Gastrocnemius medialis (tissue), 4 donors: ENCODE results near the gene CERK. TPM values are rescaled to one million over a fixed set of nuclear protein-coding genes. Genes with fewer than 3 reads are reported as not detected.

ENCODE experiments used
- ATAC-seq, 2 donors: fragments of 150-250 bp; one replicate each; pipeline ENCODE4 v1.9.1; 2016
- DNase-seq, 2 donors: peaks; one replicate each; pipeline ENCODE4 v3.0.0-alpha.2; 2019
- H3K27ac ChIP-seq, 4 donors: fragments of 200-600 bp; sonication (generic); 1 replicate in 1 of 4; 2 replicates in 3 of 4; pipeline ENCODE4 v1.5.1; 2016 to 2018; ENCODE audit warnings: mild to moderate bottlenecking in 2 of 4, moderate library complexity in 1 of 4
- H3K27me3 ChIP-seq, 3 donors: fragments of 200-600 bp; sonication (generic) in 2 of 3; 1 replicate in 1 of 3; 2 replicates in 2 of 3; pipeline versions ENCODE4 v1.5.1 to v1.6.0; 2016 to 2019; ENCODE audit warnings: mild to moderate bottlenecking in 1 of 3, moderate library complexity in 1 of 3
- H3K36me3 ChIP-seq, 2 donors: fragments of 200-600 bp; sonication (generic) in 1 of 2; one replicate each; pipeline ENCODE4 v1.5.1; 2017 to 2018
- H3K4me1 ChIP-seq, 2 donors: fragments of 200-600 bp; sonication (generic) in 1 of 2; one replicate each; pipeline ENCODE4 v1.5.1; 2016 to 2017; ENCODE audit warnings: mild to moderate bottlenecking in 2 of 2
- H3K4me3 ChIP-seq, 4 donors: fragments of 200-600 bp; sonication (generic) in 3 of 4; 1 replicate in 1 of 4; 2 replicates in 3 of 4; pipeline ENCODE4 v1.5.1; 2016 to 2019; ENCODE audit warnings: mild to moderate bottlenecking in 2 of 4
- H3K9me3 ChIP-seq, 3 donors: fragments of 200-600 bp; sonication (generic) in 2 of 3; 1 replicate in 1 of 3; 2 replicates in 2 of 3; pipeline ENCODE4 v1.5.1; 2016 to 2019
- POLR2A ChIP-seq, 2 donors: fragments of 450-650 bp; IDR thresholded peaks; one replicate each; pipeline ENCODE4 v1.6.1; 2017; ENCODE audit warnings: antibody characterized with exemption in 2 of 2, mild to moderate bottlenecking in 2 of 2, moderate library complexity in 2 of 2
- in situ Hi-C, 4 donors: fragments of 200-750 bp; cut with MboI; loops; one replicate each; pipeline versions ENCODE4 v1.15.0 to v1.8.0; 2017; ENCODE audit warnings: low sequenced_read_pairs in 4 of 4
- intact Hi-C: fragments of 100-400 bp; cut with DNase I; formaldehyde crosslinking; loops from one replicate; pipeline ENCODE4 v1.15.1; 2023; ENCODE audit warnings: low total_unique reads
- total RNA-seq, 4 donors: library from RNA; depleted of rRNA; stranded (reverse); fragments of >200 nt; gene quantifications; one replicate each; pipeline versions ENCODE4 v1.1.0 to v1.2.3, GENCODE V29; 2016
- TF ChIP-seq, protein P1 (sequence below), 5 experiments: fragments of 450-650 bp in 3 of 5; fragments of 200-600 bp in 2 of 5; sonication (generic) in 2 of 5; IDR thresholded peaks in 4 of 5; conservative IDR thresholded peaks in 1 of 5; 1 replicate in 4 of 5; 2 replicates in 1 of 5; pipeline ENCODE4 v1.5.1; 2016 to 2019; ENCODE audit warnings: antibody characterized with exemption in 5 of 5, mild to moderate bottlenecking in 3 of 5, moderate library complexity in 3 of 5

The CERK gene
- total RNA-seq, 4 donors from 2014 or later, result 32.7 to 38.7 (median 34.8) TPM

DNA sequence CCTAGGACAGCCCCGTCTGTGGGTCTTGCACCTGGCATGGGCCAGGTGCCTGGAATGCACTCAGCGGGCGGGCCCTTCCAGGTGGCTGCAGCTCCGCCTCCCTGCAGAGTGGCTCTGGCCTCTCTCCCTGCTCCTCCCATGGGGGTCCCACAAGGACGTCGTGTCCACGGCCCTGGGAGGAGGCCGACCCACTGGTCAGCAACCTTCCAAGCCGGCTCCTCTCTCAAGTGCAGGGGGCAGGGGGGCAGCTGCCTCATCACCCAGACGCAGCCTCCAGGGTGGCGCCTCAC, 41.9 kb downstream of the CERK start:
- Histone ChIP-seq H3K36me3 (peaks cover 0 to 92% of the 10 kb centered on the region in 2 donors), H3K27ac (no peak overlapping the region), H3K9me3 (no peaks in the 10 kb centered on the region), H3K27me3 (no peaks in the 10 kb centered on the region), H3K4me1 (no peaks in the 10 kb centered on the region), H3K4me3 (no peak overlapping the region)
- in situ Hi-C loops, result loop anchor here in 1 of 4 donors (25.0 kb wide), 1 partner anchor 134 kb away; no protein-coding TSS in a partner anchor
- intact Hi-C loops, result no loop called here
- TF ChIP-seq POLR2A (IDR thresholded peaks at IDR 0.05), result no peak
- TF ChIP-seq, protein P1, sequence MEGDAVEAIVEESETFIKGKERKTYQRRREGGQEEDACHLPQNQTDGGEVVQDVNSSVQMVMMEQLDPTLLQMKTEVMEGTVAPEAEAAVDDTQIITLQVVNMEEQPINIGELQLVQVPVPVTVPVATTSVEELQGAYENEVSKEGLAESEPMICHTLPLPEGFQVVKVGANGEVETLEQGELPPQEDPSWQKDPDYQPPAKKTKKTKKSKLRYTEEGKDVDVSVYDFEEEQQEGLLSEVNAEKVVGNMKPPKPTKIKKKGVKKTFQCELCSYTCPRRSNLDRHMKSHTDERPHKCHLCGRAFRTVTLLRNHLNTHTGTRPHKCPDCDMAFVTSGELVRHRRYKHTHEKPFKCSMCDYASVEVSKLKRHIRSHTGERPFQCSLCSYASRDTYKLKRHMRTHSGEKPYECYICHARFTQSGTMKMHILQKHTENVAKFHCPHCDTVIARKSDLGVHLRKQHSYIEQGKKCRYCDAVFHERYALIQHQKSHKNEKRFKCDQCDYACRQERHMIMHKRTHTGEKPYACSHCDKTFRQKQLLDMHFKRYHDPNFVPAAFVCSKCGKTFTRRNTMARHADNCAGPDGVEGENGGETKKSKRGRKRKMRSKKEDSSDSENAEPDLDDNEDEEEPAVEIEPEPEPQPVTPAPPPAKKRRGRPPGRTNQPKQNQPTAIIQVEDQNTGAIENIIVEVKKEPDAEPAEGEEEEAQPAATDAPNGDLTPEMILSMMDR (IDR thresholded peaks at IDR 0.05 in 4 of 5, conservative IDR thresholded peaks at IDR 0.05 in 1 of 5), result no peak
- DNase-seq (no peak), ATAC-seq (no peak)

DNA sequence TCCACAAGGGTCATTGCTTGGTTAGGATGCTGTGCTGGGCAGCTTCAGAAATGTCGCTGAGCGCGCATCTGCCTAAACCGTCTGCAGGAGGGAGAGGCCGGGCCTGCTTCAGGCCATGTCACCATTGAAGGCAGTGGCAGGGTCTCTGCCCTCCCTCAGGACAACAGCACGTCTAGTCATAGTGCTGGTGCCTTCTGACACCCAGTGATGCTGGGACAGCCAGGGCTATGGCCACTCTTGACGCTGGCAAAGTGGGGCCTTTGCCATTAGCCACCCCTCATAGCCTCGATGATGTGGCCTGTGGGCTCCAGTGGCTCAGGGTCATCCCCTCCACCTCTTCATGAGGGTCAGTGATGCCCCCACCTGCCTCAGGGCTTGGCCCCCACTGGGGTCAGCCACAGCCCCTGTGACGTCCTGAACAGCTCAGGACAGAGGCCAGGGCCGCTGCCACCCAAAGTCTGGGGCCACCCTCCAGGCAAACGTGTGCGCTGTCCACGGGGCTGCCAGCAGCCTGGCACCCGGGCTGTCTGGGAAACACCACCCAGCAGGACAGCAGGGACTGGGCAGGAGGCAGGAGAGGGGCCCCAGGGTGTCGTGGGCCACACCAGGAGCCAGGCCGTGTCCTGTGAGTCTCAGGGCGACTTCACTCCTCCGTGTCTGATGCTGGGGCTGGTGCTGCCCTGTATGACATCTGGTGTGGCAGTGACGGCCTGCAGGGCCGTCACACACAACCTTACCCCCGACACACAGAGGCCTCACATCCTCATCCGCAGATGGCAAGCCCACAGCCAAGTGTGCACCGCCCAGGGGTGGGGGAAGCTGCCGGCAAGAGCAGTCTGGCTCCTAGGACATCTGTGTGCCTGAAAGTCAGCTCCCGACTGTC, 42.5 kb downstream of the CERK start:
- ATAC-seq (no peak), DNase-seq (no peak)
- in situ Hi-C loops, result loop anchor here in 1 of 4 donors (25.0 kb wide), 1 partner anchor 133 kb away; no protein-coding TSS in a partner anchor

DNA sequence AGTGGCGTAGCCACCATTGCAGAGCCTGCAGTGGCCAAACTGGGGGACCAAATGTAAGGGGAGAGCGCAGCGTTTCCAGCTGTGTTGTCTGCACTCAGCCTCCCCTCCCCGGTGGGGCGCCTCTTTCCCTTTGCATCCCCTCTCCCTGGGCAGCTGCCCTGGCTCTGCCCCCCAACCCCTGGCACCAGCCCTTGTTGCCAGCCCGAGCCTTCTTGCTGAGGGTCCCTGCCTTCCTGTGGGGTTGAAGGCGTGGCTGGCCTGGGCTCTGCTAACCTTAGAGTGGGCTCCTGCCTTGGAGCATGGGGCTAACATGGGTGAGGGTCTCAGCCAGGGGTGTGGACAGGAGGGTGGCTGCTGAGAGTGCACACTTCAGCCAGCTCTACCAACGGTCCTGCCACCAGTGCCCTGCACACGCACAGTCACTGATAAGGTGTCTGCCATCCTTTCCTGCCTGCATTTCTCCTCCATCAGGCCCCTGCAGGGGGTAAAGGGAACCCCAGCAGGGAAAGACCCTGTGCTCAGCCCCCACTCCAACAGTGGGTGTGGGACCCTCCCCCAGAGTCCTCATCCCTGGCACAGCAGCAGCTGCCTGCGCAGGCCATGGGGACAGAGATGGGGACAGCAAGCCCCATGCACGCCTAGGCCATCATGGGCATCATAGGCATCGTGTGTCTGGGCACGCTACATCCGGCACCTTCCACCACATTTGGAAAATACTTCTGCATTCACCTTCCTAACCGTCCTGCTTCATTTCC, 43.5 kb downstream of the CERK start:
- TF ChIP-seq, protein P1 (IDR thresholded peaks at IDR 0.05 in 4 of 5, conservative IDR thresholded peaks at IDR 0.05 in 1 of 5), result no peak
- no peak for TF ChIP-seq POLR2A (IDR thresholded peaks at IDR 0.05)
- no peaks in the 10 kb centered on the region for H3K4me1 ChIP-seq
- H3K9me3 ChIP-seq, result no peaks in the 10 kb centered on the region
- H3K36me3 ChIP-seq, result peaks cover 0 to 94% of the 10 kb centered on the region in 2 donors
- ATAC-seq (no peak), DNase-seq (no peak)
- no peak overlapping the region for H3K4me3 ChIP-seq
- no peaks in the 10 kb centered on the region for H3K27me3 ChIP-seq
- intact Hi-C loops (no loop called here), in situ Hi-C loops (loop anchor here in 1 of 4 donors (25.0 kb wide), 1 partner anchor 132 kb away; no protein-coding TSS in a partner anchor)
- no peak overlapping the region for H3K27ac ChIP-seq

More for the DNA sequence above, 42.5 kb downstream of the CERK start:
- intact Hi-C loops, result no loop called here
- H3K27ac ChIP-seq, result no peak overlapping the region
- no peaks in the 10 kb centered on the region for H3K27me3 ChIP-seq
- no peak overlapping the region for H3K4me3 ChIP-seq
- peaks cover 0 to 92% of the 10 kb centered on the region in 2 donors for H3K36me3 ChIP-seq
- H3K9me3 ChIP-seq, result no peaks in the 10 kb centered on the region
- no peaks in the 10 kb centered on the region for H3K4me1 ChIP-seq
- TF ChIP-seq, protein P1 (IDR thresholded peaks at IDR 0.05 in 4 of 5, conservative IDR thresholded peaks at IDR 0.05 in 1 of 5), result no peak
- no peak for TF ChIP-seq POLR2A (IDR thresholded peaks at IDR 0.05)

DNA sequence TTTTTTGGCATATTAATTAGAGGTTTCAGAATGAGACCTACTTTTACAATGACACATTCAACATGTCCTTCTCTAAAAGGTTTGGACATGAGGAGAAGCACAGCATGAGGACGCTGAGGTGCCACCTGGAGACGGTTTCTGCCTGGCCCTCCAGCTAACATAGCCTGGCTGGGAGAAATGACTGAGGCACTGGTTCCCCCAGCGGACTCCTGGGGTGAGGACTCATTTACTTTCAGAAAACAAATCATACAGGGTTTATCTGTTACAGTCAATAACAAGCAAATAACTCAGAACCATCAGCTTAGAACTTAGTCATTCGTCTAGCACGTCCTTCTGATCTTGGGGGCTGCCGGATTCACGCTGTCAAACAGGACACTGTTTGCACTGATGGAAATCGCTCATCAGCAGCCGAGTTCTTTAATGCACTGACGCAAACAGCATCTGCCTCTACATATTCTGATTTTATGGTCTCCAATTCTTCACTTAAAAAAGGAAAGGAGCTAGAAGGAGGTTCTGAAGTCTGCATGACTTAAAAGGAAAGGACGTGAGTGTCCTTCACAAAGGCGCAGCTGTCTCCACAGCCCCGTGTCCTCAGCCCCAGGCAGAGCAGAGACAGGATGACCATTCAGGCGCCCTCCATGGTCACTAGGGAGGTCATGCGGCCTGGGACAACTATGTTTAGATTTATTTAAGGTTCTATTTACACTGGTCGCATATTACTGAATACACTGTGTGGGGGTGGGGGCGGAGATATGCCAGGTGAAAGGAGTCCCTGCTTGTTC, 44.2 kb downstream of the CERK start:
- no peaks in the 10 kb centered on the region for H3K9me3 ChIP-seq
- DNase-seq, result no peak
- H3K36me3 ChIP-seq, result peaks cover 0 to 93% of the 10 kb centered on the region in 2 donors
- no peaks in the 10 kb centered on the region for H3K4me1 ChIP-seq
- in situ Hi-C loops, result loop anchor here in 1 of 4 donors (25.0 kb wide), 1 partner anchor 132 kb away; no protein-coding TSS in a partner anchor
- ATAC-seq, result no peak
- no peak overlapping the region for H3K27ac ChIP-seq
- H3K27me3 ChIP-seq, result no peaks in the 10 kb centered on the region
- TF ChIP-seq, protein P1 (IDR thresholded peaks at IDR 0.05 in 4 of 5, conservative IDR thresholded peaks at IDR 0.05 in 1 of 5), result no peak
- TF ChIP-seq POLR2A (IDR thresholded peaks at IDR 0.05), result no peak
- no peak overlapping the region for H3K4me3 ChIP-seq
- intact Hi-C loops, result no loop called here
